ENCODE results near the gene TAS1R1. TPM values are rescaled to one million over a fixed set of nuclear protein-coding genes. Genes with fewer than 3 reads are reported as not detected.

The TAS1R1 gene
- total RNA-seq, 1 donor from 2014 or later: not detected

DNA sequence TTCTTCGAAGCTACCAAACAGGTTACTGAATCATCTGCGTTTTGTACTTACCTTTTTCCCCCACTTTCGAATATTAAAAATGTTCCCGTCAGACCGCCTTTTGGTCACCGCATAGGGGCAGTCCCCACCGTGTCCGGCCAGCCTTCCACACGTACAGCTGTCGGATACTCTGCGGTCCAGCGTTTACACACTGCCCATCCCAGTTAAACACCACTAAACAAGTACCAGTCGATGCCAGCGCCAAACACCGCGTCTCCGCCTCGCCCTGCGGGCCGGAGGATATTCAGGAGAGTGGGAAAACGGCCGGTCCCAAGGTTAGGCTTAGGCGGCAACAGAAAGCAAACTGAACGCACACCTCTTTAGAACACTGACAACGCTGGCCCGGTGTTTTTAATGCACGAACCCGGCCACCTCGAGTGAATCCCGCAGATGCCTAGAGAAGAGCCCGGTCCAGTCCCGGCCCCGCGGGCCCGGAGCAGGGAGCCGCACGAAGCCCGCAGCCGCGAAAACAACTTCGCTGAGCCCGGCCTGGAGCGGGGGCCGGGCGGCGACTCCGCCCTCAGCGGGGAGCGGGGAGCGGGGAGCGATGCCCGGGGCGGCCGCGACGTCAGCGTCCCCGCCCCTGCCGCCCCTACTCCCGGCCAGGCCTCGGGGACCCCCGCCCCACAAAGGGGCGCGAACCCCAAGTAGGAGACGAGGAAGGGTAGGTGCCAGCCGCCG is 57.7 kb downstream of the TAS1R1 start:
- peak overlapping the region; percentile 83 for H3K27ac Mint-ChIP-seq
- CTCF ChIA-PET: interaction anchor here (0.6 kb wide), 1 partner anchor 19 kb away, joined by 3 read pairs; no protein-coding TSS in a partner anchor
- TF ChIP-seq, protein P1, sequence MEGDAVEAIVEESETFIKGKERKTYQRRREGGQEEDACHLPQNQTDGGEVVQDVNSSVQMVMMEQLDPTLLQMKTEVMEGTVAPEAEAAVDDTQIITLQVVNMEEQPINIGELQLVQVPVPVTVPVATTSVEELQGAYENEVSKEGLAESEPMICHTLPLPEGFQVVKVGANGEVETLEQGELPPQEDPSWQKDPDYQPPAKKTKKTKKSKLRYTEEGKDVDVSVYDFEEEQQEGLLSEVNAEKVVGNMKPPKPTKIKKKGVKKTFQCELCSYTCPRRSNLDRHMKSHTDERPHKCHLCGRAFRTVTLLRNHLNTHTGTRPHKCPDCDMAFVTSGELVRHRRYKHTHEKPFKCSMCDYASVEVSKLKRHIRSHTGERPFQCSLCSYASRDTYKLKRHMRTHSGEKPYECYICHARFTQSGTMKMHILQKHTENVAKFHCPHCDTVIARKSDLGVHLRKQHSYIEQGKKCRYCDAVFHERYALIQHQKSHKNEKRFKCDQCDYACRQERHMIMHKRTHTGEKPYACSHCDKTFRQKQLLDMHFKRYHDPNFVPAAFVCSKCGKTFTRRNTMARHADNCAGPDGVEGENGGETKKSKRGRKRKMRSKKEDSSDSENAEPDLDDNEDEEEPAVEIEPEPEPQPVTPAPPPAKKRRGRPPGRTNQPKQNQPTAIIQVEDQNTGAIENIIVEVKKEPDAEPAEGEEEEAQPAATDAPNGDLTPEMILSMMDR (IDR thresholded peaks at IDR 0.05): no peak
- H3K27me3 Mint-ChIP-seq: no peaks in the 10 kb centered on the region
- DNase-seq: no peak
- intact Hi-C loops (cut with micrococcal nuclease): loop anchor here (1.0 to 10.0 kb wide), 9 partner anchors 10 to 1172 kb away; partner anchors contain the start of genes ACOT7, DNAJC11, NOL9 and PER3
- H3K36me3 Mint-ChIP-seq (ENCODE audit: low read depth): no peaks in the 10 kb centered on the region
- no peaks in the 10 kb centered on the region for H3K9me3 Mint-ChIP-seq
- peaks cover 15% of the 10 kb centered on the region for H3K4me1 Mint-ChIP-seq
- POLR2A ChIA-PET: interaction anchor here (1.8 to 4.3 kb wide), 2 partner anchors 10 to 33 kb away, joined by 16 to 64 read pairs; partner anchors contain the start of genes KLHL21 and ZBTB48
- H3K4me3 Mint-ChIP-seq: peak overlapping the region; percentile 90
- peak; percentile 25 for ATAC-seq (ENCODE audit: low read depth)

DNA sequence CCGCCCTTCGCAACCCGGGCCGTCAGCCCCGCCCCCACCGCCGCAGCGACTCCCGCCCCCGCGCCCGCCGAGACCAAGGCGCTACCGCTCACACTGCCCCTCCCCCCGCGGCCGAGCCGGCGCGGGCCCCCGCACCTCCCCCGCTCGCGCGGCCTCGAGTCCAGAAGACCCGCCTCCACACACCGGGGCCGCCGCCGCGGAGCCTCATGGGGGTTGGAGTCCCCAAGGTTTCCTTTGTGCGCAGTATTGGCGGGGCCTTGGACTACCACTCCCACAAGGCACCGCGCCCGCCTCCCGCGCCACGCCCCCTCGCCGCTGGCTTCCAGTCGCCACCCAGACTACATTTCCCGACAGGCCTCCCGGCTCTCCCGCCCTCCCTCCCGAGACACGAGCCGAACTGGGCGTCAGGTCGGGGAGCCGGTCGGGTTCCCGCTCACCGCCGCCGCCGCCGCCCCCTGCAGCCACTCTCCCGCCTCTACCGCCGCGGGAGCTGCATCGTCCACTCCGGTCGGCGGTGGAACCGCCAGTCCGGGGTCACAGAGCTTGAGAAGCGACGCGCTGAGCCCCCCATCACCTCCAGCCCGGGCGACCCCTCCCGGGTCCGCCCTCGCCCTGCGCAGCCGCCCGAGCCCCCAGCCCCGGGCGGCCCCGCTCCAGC is 58.4 kb downstream of the TAS1R1 start, which contains the start of gene PHF13:
Gene PHF13, plus strand, starts transcription at position 371 of the 658 bp plus-strand sequence. CDS start 336 bp downstream, outside the sequence.
- POLR2A ChIA-PET: interaction anchor here (0.7 to 4.3 kb wide), 6 partner anchors 10 to 171 kb away, joined by 3 to 64 read pairs (median 3); partner anchors contain the start of genes KLHL21, THAP3 and ZBTB48
- DNase-seq: peak; percentile 99
- CTCF ChIA-PET: no interaction called here
- H3K4me1 Mint-ChIP-seq: peaks cover 15% of the 10 kb centered on the region
- H3K9me3 Mint-ChIP-seq: no peaks in the 10 kb centered on the region
- no peaks in the 10 kb centered on the region for H3K27me3 Mint-ChIP-seq
- TF ChIP-seq, protein P1 (IDR thresholded peaks at IDR 0.05): no peak
- intact Hi-C loops (cut with micrococcal nuclease): loop anchor here (1.0 to 10.0 kb wide), 9 partner anchors 10 to 1171 kb away; partner anchors contain the start of genes ACOT7, DNAJC11, NOL9 and PER3
- H3K27ac Mint-ChIP-seq: peak within 1 kb of the TSS; percentile 83
- no peaks in the 10 kb centered on the region for H3K36me3 Mint-ChIP-seq (ENCODE audit: low read depth)
- H3K4me3 Mint-ChIP-seq: peak within 1 kb of the TSS; percentile 90
- peak; percentile 96 for ATAC-seq (ENCODE audit: low read depth)

DNA sequence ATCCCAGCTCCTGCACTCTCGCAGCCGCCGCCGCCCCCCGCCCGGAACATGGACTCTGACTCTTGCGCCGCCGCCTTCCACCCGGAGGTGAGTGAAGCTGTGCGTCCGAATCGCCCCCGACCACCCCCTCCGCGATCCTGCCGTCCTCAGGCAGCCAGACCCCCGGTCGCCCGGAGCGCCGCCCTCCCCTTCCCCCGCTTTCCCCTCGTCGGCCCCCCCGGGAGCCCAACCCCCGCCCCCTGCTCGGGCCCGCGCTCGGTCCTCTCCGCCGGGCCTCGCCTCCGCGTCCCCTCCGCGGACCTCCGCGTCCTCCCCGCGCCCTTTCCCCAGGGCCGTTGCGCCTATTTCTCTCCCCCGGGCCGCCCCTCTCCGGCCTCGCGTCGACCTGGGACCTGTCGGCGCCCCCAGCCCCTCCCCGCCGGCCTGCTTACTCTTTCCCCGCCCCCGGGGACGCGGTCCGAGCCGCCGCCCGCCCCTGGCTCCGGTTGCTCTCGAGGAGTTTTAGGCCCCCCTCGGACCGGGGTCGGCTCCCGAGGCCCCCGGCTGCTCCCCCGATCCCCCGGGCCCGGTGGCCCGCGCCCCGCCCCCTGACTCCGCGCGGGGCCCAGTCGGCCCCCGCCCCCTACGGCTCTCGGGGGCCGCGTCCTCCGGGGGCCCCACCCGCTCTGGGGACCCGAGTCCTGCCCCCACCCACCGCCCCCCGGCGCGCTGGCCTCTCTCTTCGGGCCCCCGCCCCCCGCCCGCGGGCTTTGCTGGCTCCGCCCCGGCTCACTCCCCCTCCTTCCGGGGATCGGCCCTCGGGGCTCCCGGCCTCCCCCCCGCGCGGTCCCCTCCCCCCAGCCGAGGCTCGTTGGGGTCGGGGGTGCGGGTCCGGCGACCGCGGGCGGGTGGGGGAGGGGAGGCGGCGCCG is 59.2 kb downstream of the TAS1R1 start:
- ATAC-seq (ENCODE audit: low read depth) (peak; percentile 3), DNase-seq (peak; percentile 62)
- intact Hi-C loops (cut with micrococcal nuclease): loop anchor here (5.0 to 10.0 kb wide), 3 partner anchors 222 to 1171 kb away; partner anchors contain the start of genes ACOT7 and PER3
- Mint-ChIP-seq H3K4me1 (peaks cover 15% of the 10 kb centered on the region), H3K9me3 (no peaks in the 10 kb centered on the region), H3K36me3 (ENCODE audit: low read depth) (peaks cover 3% of the 10 kb centered on the region), H3K27ac (peak overlapping the region; percentile 18), H3K4me3 (peak overlapping the region; percentile 85), H3K27me3 (no peaks in the 10 kb centered on the region)
- TF ChIP-seq, protein P1 (IDR thresholded peaks at IDR 0.05): no peak
- ChIA-PET CTCF (no interaction called here), POLR2A (interaction anchor here (0.7 to 4.3 kb wide), 5 partner anchors 10 to 170 kb away, joined by 3 to 64 read pairs (median 3); partner anchors contain the start of genes KLHL21, THAP3 and ZBTB48)

DNA sequence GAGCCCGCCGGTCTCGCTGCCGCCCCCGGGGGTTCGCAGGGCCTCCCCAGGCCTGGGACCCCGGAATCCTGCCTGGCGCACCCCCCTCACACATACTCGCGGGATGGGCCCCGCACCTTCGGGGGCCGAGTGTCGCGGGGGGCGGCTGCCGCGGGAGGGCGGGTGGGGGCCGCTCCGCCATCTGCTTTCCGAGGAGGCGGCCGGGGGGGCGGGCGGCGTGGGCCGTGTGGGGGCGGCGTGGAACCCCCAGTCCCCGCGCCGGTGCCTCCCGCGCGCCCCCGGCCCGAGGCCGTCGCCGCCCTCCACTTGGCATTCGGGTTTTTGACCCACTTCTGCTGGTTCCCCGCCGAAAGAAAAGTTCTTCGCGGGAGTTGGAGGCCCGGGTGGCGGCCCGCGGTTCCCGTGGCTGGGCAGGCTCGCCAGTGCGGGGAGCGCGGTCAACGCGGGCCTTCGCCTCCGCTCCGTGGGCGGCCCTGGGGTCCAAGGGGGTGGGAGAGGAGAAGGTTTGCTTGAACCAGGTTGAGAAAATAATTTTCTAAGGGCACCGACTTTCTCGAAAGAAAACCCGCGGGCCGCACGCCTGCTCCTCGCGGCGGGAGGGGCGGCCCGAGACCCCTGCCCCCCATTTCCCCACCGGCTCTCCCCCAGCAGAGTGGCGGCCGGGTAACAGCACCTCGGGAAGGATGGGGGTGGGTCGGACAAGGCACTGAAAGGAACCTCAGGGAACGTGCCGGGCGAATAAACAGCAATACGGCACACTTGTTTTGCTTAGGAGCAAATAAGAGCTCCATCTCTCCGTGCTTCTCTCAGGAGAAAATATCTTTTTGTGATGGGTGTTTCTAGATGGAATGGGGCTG is 60.0 kb downstream of the TAS1R1 start:
- peak; percentile 27 for DNase-seq
- ChIA-PET POLR2A (interaction anchor here (0.6 to 1.7 kb wide), 5 partner anchors 8 to 35 kb away, joined by 3 to 16 read pairs (median 5); partner anchors contain the start of genes KLHL21 and ZBTB48), CTCF (no interaction called here)
- H3K9me3 Mint-ChIP-seq: no peaks in the 10 kb centered on the region
- H3K36me3 Mint-ChIP-seq (ENCODE audit: low read depth): peaks cover 5% of the 10 kb centered on the region
- H3K27me3 Mint-ChIP-seq: no peaks in the 10 kb centered on the region
- ATAC-seq (ENCODE audit: low read depth): no peak
- intact Hi-C loops (cut with micrococcal nuclease): loop anchor here (5.0 to 10.0 kb wide), 3 partner anchors 223 to 1170 kb away; partner anchors contain the start of genes ACOT7 and PER3
- peak overlapping the region; percentile 76 for H3K4me3 Mint-ChIP-seq
- peak overlapping the region; percentile 63 for H3K27ac Mint-ChIP-seq
- peaks cover 15% of the 10 kb centered on the region for H3K4me1 Mint-ChIP-seq
- TF ChIP-seq, protein P1 (IDR thresholded peaks at IDR 0.05): no peak
